Stimulated activated CD4-positive, alpha-beta T cell treated with anti-CD3 and anti-CD28 coated beads, Interleukin-1b, Interleukin-23, amount 100 ng/mL, for 4 hours (primary cell): ENCODE results near the gene FBXO34.
"Not testable (repeated sequence)": the region's sequence is repeated elsewhere in the genome, so short reads cannot be mapped to it uniquely, and the experiment has no call there.

Experiments used
- DNase-seq, 2 donors: peaks; one replicate each; pipeline ENCODE4 v3.0.0-alpha.2; 2020; ENCODE audit warnings: low read depth in 2 of 2

Gene FBXO34

DNA sequence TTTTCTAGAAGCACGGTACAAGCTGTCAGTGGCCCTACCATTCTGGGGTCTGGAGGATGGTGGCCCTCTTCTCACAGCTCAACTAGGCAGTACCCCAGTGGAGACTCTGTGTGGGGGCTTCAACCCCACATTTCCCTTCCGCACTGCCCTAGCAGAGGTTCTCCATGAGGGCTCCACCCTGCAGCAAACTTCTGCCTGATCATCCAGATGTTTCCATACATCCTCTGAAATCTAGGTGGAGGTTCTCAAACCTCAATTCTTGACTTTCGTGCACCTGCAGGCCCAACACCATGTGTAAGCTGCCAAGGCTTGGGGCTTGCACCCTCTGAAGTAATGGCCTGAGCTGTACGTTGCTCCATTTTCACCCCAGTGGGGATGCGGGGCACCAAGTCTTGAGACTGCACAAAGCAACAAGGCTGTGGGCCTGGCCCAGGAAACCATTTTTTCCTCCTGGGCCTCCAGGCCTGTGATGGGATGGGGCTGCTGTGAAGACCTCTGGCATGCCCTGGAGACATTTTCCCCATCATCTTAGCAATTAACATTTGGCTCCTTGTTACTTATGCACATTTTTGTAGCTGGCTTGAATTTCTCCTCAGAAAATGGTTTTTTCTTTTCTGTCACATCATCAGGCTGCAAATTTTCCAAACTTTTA lies 41.3 kb downstream of the FBXO34 start:
- not testable (repeated sequence) for DNase-seq

- DNase-seq: no peak
These were observed 42.3 kb downstream of the FBXO34 start for GRCh38 chr14:55313480-55313879.

DNA sequence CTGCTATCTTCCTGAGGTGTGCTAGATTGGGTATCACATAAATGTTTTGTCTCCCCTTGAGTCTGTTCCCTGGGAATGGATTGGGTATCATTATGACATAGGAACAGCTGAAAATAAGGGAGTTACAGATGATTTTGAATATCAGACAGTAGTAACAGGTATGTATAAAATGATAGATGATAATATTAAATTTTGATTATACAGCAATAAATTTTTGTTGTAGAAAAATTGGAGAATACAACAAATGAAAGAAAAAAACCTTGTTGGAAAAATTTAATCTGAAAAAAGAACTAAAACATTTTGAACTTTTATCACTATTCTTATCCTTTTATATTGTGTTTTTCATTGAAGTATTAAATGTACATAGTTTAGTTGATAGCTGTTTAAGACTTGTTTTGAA lies 43.2 kb downstream of the FBXO34 start:
- no peak for DNase-seq

DNA sequence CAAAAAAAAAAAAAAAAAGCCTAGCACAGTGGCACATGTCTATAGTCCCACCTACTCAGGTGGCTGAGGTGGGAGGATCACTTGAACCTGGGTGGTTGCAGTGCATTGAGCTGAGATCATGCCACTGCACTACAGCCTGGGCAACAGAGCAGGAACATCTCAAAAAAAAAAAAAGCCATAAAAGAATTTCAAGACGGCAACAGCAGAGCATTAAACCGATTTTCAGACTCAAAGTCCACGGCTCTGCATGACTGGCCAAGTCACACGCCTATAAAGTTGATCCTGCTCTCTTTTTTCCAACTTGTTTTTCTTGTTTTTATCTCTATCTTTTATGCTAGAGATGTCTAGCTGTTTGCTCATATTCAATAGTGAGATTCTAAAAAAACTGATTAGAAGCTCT lies 45.3 kb downstream of the FBXO34 start:
- DNase-seq: no peak

- no peak for DNase-seq
These were observed 46.5 kb downstream of the FBXO34 start for GRCh38 chr14:55317542-55318306.

GRCh38 chr14:55318694-55319093 lies 47.5 kb downstream of the FBXO34 start:
- DNase-seq: no peak

- DNase-seq: no peak
These were observed 52.7 kb downstream of the FBXO34 start for GRCh38 chr14:55323910-55324309.

DNA sequence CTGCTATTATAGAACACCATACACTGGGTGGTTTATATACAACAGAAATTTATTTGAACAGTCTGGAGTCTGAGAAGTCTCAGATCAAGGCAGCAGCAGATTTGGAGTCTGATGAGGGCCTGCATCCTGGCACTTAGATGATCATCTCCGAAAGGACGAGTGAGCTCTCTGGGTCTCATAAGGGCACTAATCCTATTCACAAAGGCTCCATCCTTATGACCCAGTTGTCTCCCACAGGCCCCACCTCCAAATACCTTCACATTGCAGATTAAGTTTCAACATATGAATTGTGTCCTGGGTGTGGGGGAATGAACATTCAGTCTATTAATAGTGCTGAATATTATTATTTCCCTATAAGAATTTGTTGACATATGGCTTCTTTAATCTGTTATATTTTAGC lies 53.6 kb downstream of the FBXO34 start:
- DNase-seq: no peak

DNA sequence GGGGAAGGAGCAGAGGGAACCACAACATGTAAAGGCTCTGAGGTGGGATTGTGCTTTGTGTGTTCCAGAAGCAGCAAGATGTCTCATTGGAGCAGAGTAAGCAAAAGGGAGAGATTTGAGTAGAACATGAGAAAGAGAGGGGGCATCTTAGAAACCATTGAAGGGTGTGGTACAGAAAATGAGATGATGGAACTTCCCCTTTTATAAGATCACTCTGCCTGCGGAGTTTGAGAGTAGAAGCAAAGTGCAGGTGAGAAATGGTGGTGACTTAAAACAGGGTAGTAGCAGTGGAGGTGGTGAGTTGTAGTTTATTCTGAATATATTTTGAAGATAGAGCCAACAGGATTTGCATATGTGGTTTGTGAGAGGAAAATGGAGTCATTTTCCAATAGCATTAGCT lies 56.0 kb downstream of the FBXO34 start:
- no peak for DNase-seq

DNA sequence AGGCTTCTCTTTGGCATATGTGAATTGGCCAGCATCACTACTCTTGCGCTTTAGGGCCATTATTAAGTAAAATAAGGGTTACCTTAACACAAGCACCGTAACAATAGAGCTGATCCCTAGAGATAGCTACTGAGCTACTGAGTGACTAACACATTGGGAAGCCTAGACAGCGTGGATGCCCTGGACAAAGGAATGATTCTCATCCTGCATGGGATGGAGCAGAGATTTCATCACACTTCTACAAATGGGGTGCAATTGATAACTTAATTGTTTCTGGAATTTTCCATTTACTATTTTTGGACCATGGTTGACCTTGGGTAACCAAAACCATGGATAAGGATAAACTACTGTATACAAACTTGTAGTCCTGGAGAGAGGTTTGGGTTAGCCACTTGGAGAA lies 57.1 kb downstream of the FBXO34 start:
- no peak for DNase-seq

GRCh38 chr14:55329999-55330710 lies 58.9 kb downstream of the FBXO34 start:
- peak in 1 of 2 donors; percentile 17 for DNase-seq

- DNase-seq: no peak
These were observed 61.7 kb downstream of the FBXO34 start for GRCh38 chr14:55332654-55333570.

DNA sequence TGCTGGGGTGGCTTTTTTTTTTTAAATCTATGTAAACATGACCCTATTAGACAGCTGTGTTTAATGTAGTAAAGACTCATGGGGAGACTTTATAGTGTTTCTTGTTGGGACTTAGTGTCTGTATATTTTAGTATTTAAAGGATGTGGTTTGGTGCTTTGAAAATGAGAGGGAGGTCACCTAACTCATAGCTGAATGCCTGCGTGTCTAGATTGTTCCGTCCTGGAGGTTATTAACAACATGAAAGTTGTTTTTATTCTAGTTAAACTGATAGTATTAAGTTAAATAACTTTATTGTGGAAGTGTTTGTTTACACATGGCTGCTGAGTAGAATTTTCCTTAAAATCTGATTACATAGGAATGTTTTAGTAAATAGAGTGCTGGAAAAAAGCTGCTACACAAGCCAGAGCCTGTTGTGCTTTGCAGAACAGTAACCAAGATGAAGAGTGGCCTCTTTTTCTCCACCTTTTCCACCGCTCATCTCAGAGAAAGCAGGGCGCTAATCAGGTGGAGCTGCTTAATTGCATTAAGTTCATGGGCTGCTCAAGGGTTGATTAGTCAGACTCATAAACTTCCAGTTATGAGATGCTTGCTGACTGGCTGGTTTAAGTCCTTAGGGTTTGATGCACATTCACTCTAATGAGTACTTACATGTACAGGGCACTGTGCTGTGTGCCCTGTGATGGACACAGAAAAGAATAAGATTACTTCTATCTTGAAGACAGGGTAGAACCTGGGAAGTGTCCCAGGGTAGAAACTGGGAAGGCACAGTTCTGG lies 62.7 kb downstream of the FBXO34 start:
- DNase-seq: no peak

GRCh38 chr14:55336162-55336561 lies 64.9 kb downstream of the FBXO34 start:
- no peak for DNase-seq

DNA sequence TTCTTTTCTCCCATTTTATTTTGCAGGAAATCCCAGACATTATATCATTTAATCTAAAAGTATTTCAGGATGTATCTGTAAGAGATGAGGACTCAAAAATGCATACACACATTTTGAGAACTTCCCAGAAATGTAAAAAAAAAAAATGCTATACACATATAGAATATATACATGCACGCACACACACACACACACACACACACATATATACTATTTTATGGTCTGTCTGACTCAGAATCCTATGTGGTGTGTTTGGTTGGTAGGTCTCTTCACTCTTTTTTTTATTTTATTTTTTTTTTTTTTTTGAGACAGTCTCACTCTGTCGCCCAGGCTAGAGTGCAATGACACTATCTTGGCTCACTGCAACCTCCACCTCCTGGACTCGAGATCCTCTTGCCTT lies 65.5 kb downstream of the FBXO34 start:
- no peak for DNase-seq

- DNase-seq: no peak
These were observed 68.5 kb downstream of the FBXO34 start for GRCh38 chr14:55339770-55340169.

DNA sequence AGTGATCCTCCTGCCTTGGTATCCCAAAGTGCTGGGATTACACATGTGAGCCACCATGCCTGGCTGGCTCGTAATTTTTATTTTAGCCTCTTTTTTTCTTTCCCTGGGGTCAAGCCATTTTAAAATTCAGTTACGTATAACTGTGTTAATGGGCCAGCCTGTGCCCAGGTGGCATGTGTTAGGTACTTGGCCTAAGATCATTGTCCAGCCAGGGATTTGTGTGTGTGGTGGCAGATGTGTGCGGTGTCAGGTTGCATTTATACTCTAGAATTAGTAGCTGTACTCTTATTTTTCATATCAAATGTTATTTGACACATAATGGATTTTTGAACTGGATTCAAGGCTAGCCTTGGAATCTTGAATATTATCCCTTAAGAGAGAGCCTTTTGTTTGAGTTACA lies 69.3 kb downstream of the FBXO34 start:
- DNase-seq: no peak

DNA sequence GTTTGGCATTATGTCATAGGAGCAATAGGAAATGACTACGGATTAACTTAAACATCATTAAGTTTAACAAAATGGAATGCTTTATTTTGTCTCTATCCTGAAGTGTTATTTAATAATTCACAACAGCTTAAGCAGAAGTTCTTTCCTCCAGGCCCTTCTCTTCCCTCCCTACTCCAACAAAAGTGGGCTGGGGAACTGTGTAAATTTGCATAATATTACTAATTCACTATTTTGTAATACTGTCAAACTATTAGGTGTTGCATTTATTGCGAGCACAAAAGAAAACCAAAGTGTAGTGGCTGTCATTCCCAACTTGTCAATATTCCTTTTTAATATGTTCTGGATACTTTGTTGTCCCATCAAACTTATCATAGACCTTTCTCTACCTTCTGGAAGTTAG lies 70.6 kb downstream of the FBXO34 start:
- DNase-seq: no peak

- not testable (repeated sequence) for DNase-seq
These were observed 73.5 kb downstream of the FBXO34 start for GRCh38 chr14:55344582-55345163.

GRCh38 chr14:55347040-55347439 lies 75.8 kb downstream of the FBXO34 start:
- no peak for DNase-seq

DNA sequence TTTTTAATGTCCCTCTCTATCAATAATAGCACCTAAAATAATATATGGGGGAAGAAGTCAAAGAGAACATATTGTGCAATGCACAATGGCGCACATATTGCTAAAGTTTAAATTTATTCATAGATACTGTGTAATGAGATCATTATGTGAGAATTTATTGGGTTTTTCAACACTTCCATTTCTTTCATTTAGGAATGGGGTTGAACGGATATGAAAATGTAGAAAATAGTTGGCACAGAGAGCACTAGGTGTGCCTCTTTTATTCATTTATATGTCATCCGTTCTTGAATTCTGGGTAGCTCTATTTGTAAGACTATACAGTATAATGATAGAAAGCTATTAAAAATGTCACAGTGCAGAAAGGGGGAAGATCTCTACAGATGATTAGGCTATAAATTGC lies 76.5 kb downstream of the FBXO34 start:
- DNase-seq: no peak
